BJ (cell line): ENCODE measurements around the gene HS3ST3B1. TPM values are rescaled to one million over a fixed set of nuclear protein-coding genes. Genes with fewer than 3 reads are reported as not detected.

Experiments used
- CTCF ChIA-PET: fragments of 350-600 bp; formaldehyde crosslinking; extraction: SDS; loops from one replicate; lab custom pipeline; 2021; ENCODE audit warnings: antibody characterized with exemption, inconsistent platforms; lab: Yijun Ruan, JAX
- POLR2A ChIA-PET: fragments of 300-600 bp; sonication (Branson Sonifier 250); formaldehyde crosslinking; extraction: SDS; loops from one replicate; lab custom pipeline; 2021; ENCODE audit warnings: antibody characterized with exemption; lab: Charles Lee
- DNase-seq: peaks from one replicate; pipeline ENCODE4 v3.0.0-alpha.2; 2011; ENCODE audit warnings: low read depth
- H3K27me3 ChIP-seq: 2 replicates; pipeline ENCODE4 v1.6.0; 2011; ENCODE audit warnings: low read length; ENCODE audit not compliant: control insufficient read depth, insufficient read depth
- H3K36me3 ChIP-seq: 2 replicates; pipeline ENCODE4 v1.5.1; 2011; ENCODE audit warnings: low read length; ENCODE audit not compliant: control insufficient read depth, insufficient read depth
- H3K4me3 ChIP-seq: 2 replicates; pipeline ENCODE4 v1.5.1; 2011; ENCODE audit warnings: low read depth, mild to moderate bottlenecking, control low read depth, low read length
- polyA plus RNA-seq: library from polyadenylated mRNA; depleted of rRNA; stranded (reverse); fragments of >200 nt; gene quantifications from 2 replicates; pipeline ENCODE4 v1.2.3, GENCODE V29; 2011
- TF ChIP-seq, protein P1 (sequence below): IDR thresholded peaks from 2 replicates; pipeline ENCODE4 v1.5.1; 2011; ENCODE audit warnings: low read depth, mild to moderate bottlenecking, control low read depth, inconsistent platforms, low read length, moderate library complexity; ENCODE audit not compliant: insufficient read depth

Gene HS3ST3B1
- polyA plus RNA-seq, 1 experiment = 3.4 TPM

GRCh38 chr17:14317383-14317782, 16.5 kb downstream of the HS3ST3B1 start:
- CTCF ChIA-PET = interaction anchor here (1.1 kb wide), 1 partner anchor 24 kb away, joined by 3 read pairs; no protein-coding TSS in a partner anchor
- POLR2A ChIA-PET = no interaction called here
- no peak for DNase-seq
- peaks cover 1% of the 10 kb centered on the region for H3K36me3 ChIP-seq
- TF ChIP-seq, protein P1, sequence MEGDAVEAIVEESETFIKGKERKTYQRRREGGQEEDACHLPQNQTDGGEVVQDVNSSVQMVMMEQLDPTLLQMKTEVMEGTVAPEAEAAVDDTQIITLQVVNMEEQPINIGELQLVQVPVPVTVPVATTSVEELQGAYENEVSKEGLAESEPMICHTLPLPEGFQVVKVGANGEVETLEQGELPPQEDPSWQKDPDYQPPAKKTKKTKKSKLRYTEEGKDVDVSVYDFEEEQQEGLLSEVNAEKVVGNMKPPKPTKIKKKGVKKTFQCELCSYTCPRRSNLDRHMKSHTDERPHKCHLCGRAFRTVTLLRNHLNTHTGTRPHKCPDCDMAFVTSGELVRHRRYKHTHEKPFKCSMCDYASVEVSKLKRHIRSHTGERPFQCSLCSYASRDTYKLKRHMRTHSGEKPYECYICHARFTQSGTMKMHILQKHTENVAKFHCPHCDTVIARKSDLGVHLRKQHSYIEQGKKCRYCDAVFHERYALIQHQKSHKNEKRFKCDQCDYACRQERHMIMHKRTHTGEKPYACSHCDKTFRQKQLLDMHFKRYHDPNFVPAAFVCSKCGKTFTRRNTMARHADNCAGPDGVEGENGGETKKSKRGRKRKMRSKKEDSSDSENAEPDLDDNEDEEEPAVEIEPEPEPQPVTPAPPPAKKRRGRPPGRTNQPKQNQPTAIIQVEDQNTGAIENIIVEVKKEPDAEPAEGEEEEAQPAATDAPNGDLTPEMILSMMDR = no peak
- H3K4me3 ChIP-seq = no peak overlapping the region
- H3K27me3 ChIP-seq = no peaks in the 10 kb centered on the region

- DNase-seq = no peak
- ChIA-PET CTCF (interaction anchor here (1.1 to 1.3 kb wide), 2 partner anchors 10 to 1294 kb away, joined by 3 to 4 read pairs; no protein-coding TSS in a partner anchor), POLR2A (interaction anchor here (0.5 kb wide), 1 partner anchor 137 kb away, joined by 3 read pairs; no protein-coding TSS in a partner anchor)
- TF ChIP-seq, protein P1 = no peak
- Histone ChIP-seq H3K36me3 (peaks cover 2% of the 10 kb centered on the region; the same call in 1 of the 2 replicates), H3K27me3 (no peaks in the 10 kb centered on the region), H3K4me3 (no peak overlapping the region)
These were observed 17.4 kb downstream of the HS3ST3B1 start for GRCh38 chr17:14318109-14318917.

- Histone ChIP-seq H3K27me3 (no peaks in the 10 kb centered on the region), H3K4me3 (no peak overlapping the region), H3K36me3 (peaks cover 2% of the 10 kb centered on the region; the same call in 1 of the 2 replicates)
- no peak for DNase-seq
- TF ChIP-seq, protein P1 = no peak
- ChIA-PET CTCF (interaction anchor here (1.1 to 1.3 kb wide), 2 partner anchors 10 to 1294 kb away, joined by 3 to 4 read pairs; no protein-coding TSS in a partner anchor), POLR2A (interaction anchor here (0.5 kb wide), 1 partner anchor 137 kb away, joined by 3 read pairs; no protein-coding TSS in a partner anchor)
These were observed 18.0 kb downstream of the HS3ST3B1 start for GRCh38 chr17:14318918-14319205.

- H3K36me3 ChIP-seq = peaks cover 2% of the 10 kb centered on the region; the same call in 1 of the 2 replicates
- ChIA-PET CTCF (no interaction called here), POLR2A (no interaction called here)
- no peak overlapping the region for H3K4me3 ChIP-seq
- H3K27me3 ChIP-seq = no peaks in the 10 kb centered on the region
- TF ChIP-seq, protein P1 = no peak
- DNase-seq = no peak
These were observed 19.2 kb downstream of the HS3ST3B1 start for GRCh38 chr17:14320098-14320497.

GRCh38 chr17:14320734-14321475, 20.0 kb downstream of the HS3ST3B1 start:
- Histone ChIP-seq H3K4me3 (no peak overlapping the region), H3K36me3 (peaks cover 2% of the 10 kb centered on the region; the same call in 1 of the 2 replicates), H3K27me3 (no peaks in the 10 kb centered on the region)
- TF ChIP-seq, protein P1 = no peak
- ChIA-PET POLR2A (no interaction called here), CTCF (interaction anchor here (0.6 to 1.4 kb wide), 3 partner anchors 8 to 40 kb away, joined by 3 read pairs; no protein-coding TSS in a partner anchor)
- no peak for DNase-seq
